K562 (cell line): ENCODE data around the gene C6orf47. TPM values are rescaled to one million over a fixed set of nuclear protein-coding genes. Genes with fewer than 3 reads are reported as not detected.

Experiments
- ATF1 ChIP-seq, 2 experiments: fragments of 450-650 bp in 1 of 2; IDR thresholded peaks; 2 replicates each; pipeline ENCODE4 v1.6.1; 2016; ENCODE audit warnings: missing compliant biosample characterization in 1 of 2, missing genetic modification characterization in 1 of 2
- BACH1 ChIP-seq: fragments of 200-800 bp; sonication (Bioruptor generic); IDR thresholded peaks from 2 replicates; pipeline ENCODE4 v1.6.1; 2016; ENCODE audit warnings: missing genetic modification characterization, missing compliant biosample characterization
- BRD9 ChIP-seq: fragments of 450-650 bp; IDR thresholded peaks from 2 replicates; pipeline ENCODE4 v1.6.1; 2018; ENCODE audit warnings: low read depth; ENCODE audit not compliant: partially characterized antibody
- ELF1 ChIP-seq: fragments of 200-800 bp; sonication (Bioruptor generic); IDR thresholded peaks from 2 replicates; pipeline ENCODE4 v1.6.1; 2016; ENCODE audit warnings: missing genetic modification characterization, missing compliant biosample characterization
- ELK3 ChIP-seq: fragments of 450-650 bp; formaldehyde crosslinking; IDR thresholded peaks from 2 replicates; pipeline ENCODE4 v1.4.0; 2020; ENCODE audit warnings: mild to moderate bottlenecking
- ETV6 ChIP-seq, 3 experiments: fragments of 150-350 bp in 1 of 3; sonication (generic) in 1 of 3; formaldehyde crosslinking in 1 of 3; IDR thresholded peaks; 2 replicates each; pipeline versions ENCODE4 v1.6.1 to v1.8.0; 2014 to 2022; ENCODE audit warnings: borderline replicate concordance in 2 of 3, low read depth in 2 of 3, antibody characterized with exemption in 1 of 3, low read length in 1 of 3, mild to moderate bottlenecking in 1 of 3, missing genetic modification reagents in 1 of 3
- EZH2 ChIP-seq: IDR thresholded peaks from 2 replicates; pipeline ENCODE4 v1.6.1; 2012; ENCODE audit warnings: low read depth, mild to moderate bottlenecking, inconsistent platforms, low read length, borderline replicate concordance
- GTF2F1 ChIP-seq: IDR thresholded peaks from 2 replicates; pipeline ENCODE4 v1.6.1; 2011; ENCODE audit warnings: low read depth, low read length, improper control_type of control experiment
- JUND ChIP-seq, 2 experiments: IDR thresholded peaks; 2 replicates in 1 of 2; 3 replicates in 1 of 2; pipeline ENCODE4 v1.6.1; 2011; ENCODE audit warnings: borderline replicate concordance in 2 of 2, low read depth in 2 of 2, low read length in 2 of 2, improper control_type of control experiment in 1 of 2, missing biosample characterization in 1 of 2, missing genetic modification characterization in 1 of 2, missing genetic modification reagents in 1 of 2
- KAT7 ChIP-seq: sonication (generic); formaldehyde crosslinking; IDR thresholded peaks from 2 replicates; pipeline ENCODE4 v1.8.0; 2022; ENCODE audit warnings: missing genetic modification reagents, mild to moderate bottlenecking, borderline replicate concordance
- NR2C1 ChIP-seq, 2 experiments: fragments of 450-650 bp; IDR thresholded peaks; 2 replicates each; pipeline ENCODE4 v1.6.1; 2017; ENCODE audit warnings: mild to moderate bottlenecking in 2 of 2, antibody characterized with exemption in 1 of 2, inconsistent platforms in 1 of 2, missing compliant biosample characterization in 1 of 2, missing genetic modification characterization in 1 of 2
- POLR2A ChIP-seq: fragments of 450-650 bp; conservative IDR thresholded peaks from 2 replicates; pipeline ENCODE4 v1.6.1; 2016
- PTRF ChIP-seq: fragments of 450-650 bp; IDR thresholded peaks from 2 replicates; pipeline ENCODE4 v1.6.1; 2016; ENCODE audit warnings: mild to moderate bottlenecking, missing genetic modification characterization, missing compliant biosample characterization
- ZBTB1 ChIP-seq: sonication (generic); formaldehyde crosslinking; IDR thresholded peaks from 2 replicates; pipeline ENCODE4 v1.8.1; 2023; ENCODE audit warnings: missing genetic modification reagents, low read depth, mild to moderate bottlenecking, borderline replicate concordance
- ZBTB26 ChIP-seq: fragments of 450-650 bp; formaldehyde crosslinking; IDR thresholded peaks from 2 replicates; pipeline ENCODE4 v1.4.0; 2022; ENCODE audit warnings: missing genetic modification characterization
- ZMIZ1 ChIP-seq, 2 experiments: fragments of 150-350 bp in 1 of 2; IDR thresholded peaks; 2 replicates each; pipeline ENCODE4 v1.6.1; 2012 to 2016; ENCODE audit warnings: low read depth in 2 of 2, low read length in 2 of 2, mild to moderate bottlenecking in 1 of 2, moderate library complexity in 1 of 2
- ZNF124 ChIP-seq: sonication (generic); formaldehyde crosslinking; IDR thresholded peaks from 2 replicates; pipeline ENCODE4 v1.8.1; 2022; ENCODE audit warnings: missing genetic modification reagents
- ZNF280B ChIP-seq: fragments of 250-450 bp; sonication (Bioruptor Pico); IDR thresholded peaks from 2 replicates; pipeline ENCODE4 v1.5.1; 2021; ENCODE audit warnings: mild to moderate bottlenecking
- ZNF584 ChIP-seq: fragments of 200-800 bp; sonication (Bioruptor generic); IDR thresholded peaks from 2 replicates; pipeline ENCODE4 v1.6.1; 2016; ENCODE audit warnings: low read depth, mild to moderate bottlenecking, missing genetic modification characterization, missing compliant biosample characterization
- polyA plus RNA-seq, 8 experiments: library from polyadenylated mRNA; depleted of rRNA in 4 of 8; stranded (reverse) in 5 of 8; unstranded in 3 of 8; fragments of >200 nt; fragmentation: Nextera tagmentation in 2 of 8; fragmentation: Illumina TruSeq in 1 of 8; extraction: Ambion mirVana in 2 of 8; extraction: Trizol in 1 of 8; gene quantifications; 2 replicates each; pipeline versions ENCODE4 v1.2.1 to v1.2.3, GENCODE V29; 2011 to 2014; ENCODE audit warnings: inconsistent platforms in 1 of 8, missing spikeins in 1 of 8
- total RNA-seq, 7 experiments: library from RNA; depleted of rRNA in 6 of 7; stranded (reverse); fragments of >200 nt in 6 of 7; fragmentation: Illumina TruSeq in 2 of 7; extraction: Trizol in 2 of 7; gene quantifications; 2 replicates each; pipeline versions ENCODE4 v1.2.1 to v1.2.3, GENCODE V29; 2011 to 2021; ENCODE audit warnings: low replicate concordance in 1 of 7

C6orf47 gene
- total and polyA plus RNA-seq, 9 of the 15 experiments (the other 6 are each of a cell fraction or from before 2014, with no cell fraction given): 0.14 to 43.8 (median 27.0) TPM

DNA sequence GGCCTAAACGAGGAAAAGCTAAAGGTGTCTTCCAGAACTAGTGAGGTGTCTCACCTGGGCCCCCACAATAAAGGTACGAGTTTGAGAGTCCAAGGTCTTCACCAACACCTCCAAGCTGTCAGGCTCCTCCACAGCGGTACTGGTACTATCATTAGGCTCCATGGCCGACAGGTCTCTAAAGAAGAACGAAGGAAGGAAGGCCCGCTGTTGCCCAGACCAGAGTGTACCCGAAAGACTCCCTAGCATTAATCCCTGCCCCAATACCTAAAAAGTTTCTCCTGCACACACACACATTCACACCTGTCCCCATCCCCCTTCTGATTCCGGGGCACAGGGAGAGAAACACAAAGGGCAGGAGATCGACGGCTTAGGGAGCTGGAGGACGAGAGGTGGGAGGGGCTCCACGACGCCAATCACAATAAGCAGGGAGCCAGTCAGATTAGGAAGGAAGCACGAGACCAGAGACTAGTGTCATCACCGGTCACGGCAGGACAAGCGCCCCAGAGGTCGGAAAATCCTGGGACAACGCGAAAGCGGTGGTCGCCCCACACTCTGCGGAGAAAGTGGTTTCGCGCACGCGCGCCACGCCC, 8.9 kb downstream of the C6orf47 start (continued):
- TF ChIP-seq EZH2 (no peak), ATF1 (CRISPR knock-in tag; IDR thresholded peaks at IDR 0.05) (no peak), ATF1 (tag; IDR thresholded peaks at IDR 0.05) (no peak), KAT7 (0 out of 2 replicates have a peak, but pooled peaks have one; percentile 73), GTF2F1 (no peak), JUND (IDR thresholded peaks at IDR 0.05; ENCODE audit: borderline replicate concordance, low read depth, low read length) (peak; percentile 72; the same call in 1 of the 2 replicates), JUND (tag; IDR thresholded peaks at IDR 0.05; ENCODE audit: borderline replicate concordance, low read depth, low read length) (0 out of 3 replicates have a peak, but pooled peaks have one; percentile 63), ZNF584 (no peak; the same call in 1 of the 2 replicates), BRD9 (no peak), ZMIZ1 (IDR thresholded peaks at IDR 0.05; ENCODE audit: low read depth in 2 of 2, low read length in 2 of 2) (0 out of 4 replicates have a peak, but pooled peaks of 1 of the 2 experiments have one; percentile 24), ZBTB1 (0 out of 2 replicates have a peak, but pooled peaks have one; percentile 13), ZNF124 (CRISPR knock-in tag) (no peak), ELK3 (CRISPR knock-in tag) (no peak), ZNF280B (CRISPR knock-in tag) (no peak), ETV6 (IDR thresholded peaks at IDR 0.05; ENCODE audit: borderline replicate concordance in 1 of 2, low read depth in 2 of 2, low read length in 1 of 2) (no peak; a peak in 1 of 4 replicates), ETV6 (CRISPR knock-in tag; IDR thresholded peaks at IDR 0.05; ENCODE audit: borderline replicate concordance) (0 out of 2 replicates have a peak, but pooled peaks have one; percentile 8), ZBTB26 (CRISPR knock-in tag) (peak; percentile 88), POLR2A (no peak), NR2C1 (IDR thresholded peaks at IDR 0.05) (no peak), NR2C1 (tag; IDR thresholded peaks at IDR 0.05) (peak; percentile 62), PTRF (tag) (no peak), BACH1 (tag) (no peak), ELF1 (no peak)
